ENCODE data around the gene LRMDA.

Gene LRMDA

GRCh38 chr10:75950997-75951589 is 519.7 kb downstream of the LRMDA start:
- Histone ChIP-seq H3K4ac (ENCODE audit: low read depth, low read length) (no peak overlapping the region), H3K23ac (ENCODE audit: low read length) (no peak overlapping the region), H3K18ac (ENCODE audit: low read length) (no peak overlapping the region), H3K9ac (ENCODE audit: low read length) (no peak overlapping the region), H2BK15ac (replicated peaks; ENCODE audit: low read depth) (no peak overlapping the region), H4K8ac (ENCODE audit: low read depth, low read length) (no peak overlapping the region), H3K56ac (ENCODE audit: low read length) (no peak overlapping the region), H2BK5ac (ENCODE audit: low read length) (no peak overlapping the region), H3K4me1 (ENCODE audit: control insufficient read depth, low read depth, low read length) (no peaks in the 10 kb centered on the region), H3K79me2 (ENCODE audit: control insufficient read depth, insufficient read depth, low read length) (no peaks in the 10 kb centered on the region), H3K4me2 (ENCODE audit: low read length) (no peak overlapping the region), H2AK5ac (ENCODE audit: low read length) (no peak overlapping the region), H4K5ac (ENCODE audit: low read length) (no peak overlapping the region), H3K4me3 (ENCODE audit: low read length) (no peak overlapping the region), H3K79me1 (ENCODE audit: low read length) (no peaks in the 10 kb centered on the region), H2BK120ac (ENCODE audit: low read depth, low read length) (no peak overlapping the region), H3K27me3 (ENCODE audit: insufficient read depth, low read length, poor library complexity) (no peaks in the 10 kb centered on the region), H3K36me3 (ENCODE audit: control insufficient read depth, insufficient read depth, low read length) (no peaks in the 10 kb centered on the region), H3K27ac (ENCODE audit: low read depth, low read length) (no peak overlapping the region)
- no CpG with 5 or more reads among the region's 7 CpGs for WGBS (ENCODE audit: extremely low coverage, insufficient coverage, low lambda C conversion rate)
- DNase-seq, result no peak

- Histone ChIP-seq H3K18ac (ENCODE audit: low read length) (no peak overlapping the region), H2BK120ac (ENCODE audit: low read depth, low read length) (no peak overlapping the region), H3K36me3 (ENCODE audit: control insufficient read depth, insufficient read depth, low read length) (no peaks in the 10 kb centered on the region), H2BK15ac (replicated peaks; ENCODE audit: low read depth) (no peak overlapping the region), H3K9ac (ENCODE audit: low read length) (no peak overlapping the region), H2AK5ac (ENCODE audit: low read length) (no peak overlapping the region), H2BK5ac (ENCODE audit: low read length) (no peak overlapping the region), H3K4me1 (ENCODE audit: control insufficient read depth, low read depth, low read length) (no peaks in the 10 kb centered on the region), H3K79me1 (ENCODE audit: low read length) (no peaks in the 10 kb centered on the region), H4K8ac (ENCODE audit: low read depth, low read length) (no peak overlapping the region), H3K56ac (ENCODE audit: low read length) (no peak overlapping the region), H3K27ac (ENCODE audit: low read depth, low read length) (no peak overlapping the region), H3K23ac (ENCODE audit: low read length) (no peak overlapping the region), H3K4me2 (ENCODE audit: low read length) (no peak overlapping the region), H3K4me3 (ENCODE audit: low read length) (no peak overlapping the region), H3K4ac (ENCODE audit: low read depth, low read length) (no peak overlapping the region), H3K27me3 (ENCODE audit: insufficient read depth, low read length, poor library complexity) (no peaks in the 10 kb centered on the region), H4K5ac (ENCODE audit: low read length) (no peak overlapping the region), H3K79me2 (ENCODE audit: control insufficient read depth, insufficient read depth, low read length) (no peaks in the 10 kb centered on the region)
- WGBS (ENCODE audit: extremely low coverage, insufficient coverage, low lambda C conversion rate), result no CpG with 5 or more reads among the region's 7 CpGs
- no peak for DNase-seq
Observed at GRCh38 chr10:75951627-75952026, 520.2 kb downstream of the LRMDA start.

GRCh38 chr10:75952093-75952492 is 520.7 kb downstream of the LRMDA start:
- Histone ChIP-seq H3K4me1 (ENCODE audit: control insufficient read depth, low read depth, low read length) (no peaks in the 10 kb centered on the region), H3K4me3 (ENCODE audit: low read length) (no peak overlapping the region), H3K56ac (ENCODE audit: low read length) (no peak overlapping the region), H3K23ac (ENCODE audit: low read length) (no peak overlapping the region), H3K4me2 (ENCODE audit: low read length) (no peak overlapping the region), H4K8ac (ENCODE audit: low read depth, low read length) (no peak overlapping the region), H2AK5ac (ENCODE audit: low read length) (no peak overlapping the region), H4K5ac (ENCODE audit: low read length) (no peak overlapping the region), H2BK15ac (replicated peaks; ENCODE audit: low read depth) (no peak overlapping the region), H3K79me1 (ENCODE audit: low read length) (no peaks in the 10 kb centered on the region), H3K36me3 (ENCODE audit: control insufficient read depth, insufficient read depth, low read length) (no peaks in the 10 kb centered on the region), H3K79me2 (ENCODE audit: control insufficient read depth, insufficient read depth, low read length) (no peaks in the 10 kb centered on the region), H2BK120ac (ENCODE audit: low read depth, low read length) (no peak overlapping the region), H3K9ac (ENCODE audit: low read length) (no peak overlapping the region), H3K4ac (ENCODE audit: low read depth, low read length) (no peak overlapping the region), H3K27me3 (ENCODE audit: insufficient read depth, low read length, poor library complexity) (no peaks in the 10 kb centered on the region), H3K18ac (ENCODE audit: low read length) (no peak overlapping the region), H2BK5ac (ENCODE audit: low read length) (no peak overlapping the region), H3K27ac (ENCODE audit: low read depth, low read length) (no peak overlapping the region)
- no CpG with 5 or more reads among the region's 7 CpGs for WGBS (ENCODE audit: extremely low coverage, insufficient coverage, low lambda C conversion rate)
- no peak for DNase-seq

- H2AK5ac ChIP-seq (ENCODE audit: low read length), result no peak overlapping the region
- no peak for DNase-seq
- no peak overlapping the region for H3K4ac ChIP-seq (ENCODE audit: low read depth, low read length)
- no peaks in the 10 kb centered on the region for H3K27me3 ChIP-seq (ENCODE audit: insufficient read depth, low read length, poor library complexity)
- no peak overlapping the region for H3K27ac ChIP-seq (ENCODE audit: low read depth, low read length)
- H3K56ac ChIP-seq (ENCODE audit: low read length), result no peak overlapping the region
- H3K23ac ChIP-seq (ENCODE audit: low read length), result no peak overlapping the region
- H3K36me3 ChIP-seq (ENCODE audit: control insufficient read depth, insufficient read depth, low read length), result no peaks in the 10 kb centered on the region
- no peak overlapping the region for H2BK120ac ChIP-seq (ENCODE audit: low read depth, low read length)
- H4K5ac ChIP-seq (ENCODE audit: low read length), result no peak overlapping the region
- no peak overlapping the region for H3K18ac ChIP-seq (ENCODE audit: low read length)
- H3K4me2 ChIP-seq (ENCODE audit: low read length), result no peak overlapping the region
- no peak overlapping the region for H2BK15ac ChIP-seq (replicated peaks; ENCODE audit: low read depth)
- no CpG with 5 or more reads among the region's 4 CpGs for WGBS (ENCODE audit: extremely low coverage, insufficient coverage, low lambda C conversion rate)
- no peak overlapping the region for H4K8ac ChIP-seq (ENCODE audit: low read depth, low read length)
- H3K4me3 ChIP-seq (ENCODE audit: low read length), result no peak overlapping the region
- no peaks in the 10 kb centered on the region for H3K79me1 ChIP-seq (ENCODE audit: low read length)
- no peak overlapping the region for H2BK5ac ChIP-seq (ENCODE audit: low read length)
- H3K4me1 ChIP-seq (ENCODE audit: control insufficient read depth, low read depth, low read length), result no peaks in the 10 kb centered on the region
- no peak overlapping the region for H3K9ac ChIP-seq (ENCODE audit: low read length)
- no peaks in the 10 kb centered on the region for H3K79me2 ChIP-seq (ENCODE audit: control insufficient read depth, insufficient read depth, low read length)
Observed at GRCh38 chr10:75954486-75954885, 523.1 kb downstream of the LRMDA start.

- H3K4ac ChIP-seq (ENCODE audit: low read depth, low read length), result no peak overlapping the region
- no peak overlapping the region for H3K56ac ChIP-seq (ENCODE audit: low read length)
- no peaks in the 10 kb centered on the region for H3K27me3 ChIP-seq (ENCODE audit: insufficient read depth, low read length, poor library complexity)
- no peaks in the 10 kb centered on the region for H3K79me2 ChIP-seq (ENCODE audit: control insufficient read depth, insufficient read depth, low read length)
- H3K4me3 ChIP-seq (ENCODE audit: low read length), result no peak overlapping the region
- H2BK5ac ChIP-seq (ENCODE audit: low read length), result no peak overlapping the region
- no peaks in the 10 kb centered on the region for H3K79me1 ChIP-seq (ENCODE audit: low read length)
- no peak overlapping the region for H4K8ac ChIP-seq (ENCODE audit: low read depth, low read length)
- no peak overlapping the region for H2BK15ac ChIP-seq (replicated peaks; ENCODE audit: low read depth)
- H3K18ac ChIP-seq (ENCODE audit: low read length), result no peak overlapping the region
- H3K36me3 ChIP-seq (ENCODE audit: control insufficient read depth, insufficient read depth, low read length), result no peaks in the 10 kb centered on the region
- H2BK120ac ChIP-seq (ENCODE audit: low read depth, low read length), result no peak overlapping the region
- no CpG with 5 or more reads among the region's 2 CpGs for WGBS (ENCODE audit: extremely low coverage, insufficient coverage, low lambda C conversion rate)
- no peak overlapping the region for H3K9ac ChIP-seq (ENCODE audit: low read length)
- H3K27ac ChIP-seq (ENCODE audit: low read depth, low read length), result no peak overlapping the region
- DNase-seq, result no peak
- no peaks in the 10 kb centered on the region for H3K4me1 ChIP-seq (ENCODE audit: control insufficient read depth, low read depth, low read length)
- no peak overlapping the region for H3K23ac ChIP-seq (ENCODE audit: low read length)
- H3K4me2 ChIP-seq (ENCODE audit: low read length), result no peak overlapping the region
- no peak overlapping the region for H4K5ac ChIP-seq (ENCODE audit: low read length)
- no peak overlapping the region for H2AK5ac ChIP-seq (ENCODE audit: low read length)
Observed at GRCh38 chr10:75955973-75956502, 524.6 kb downstream of the LRMDA start.

GRCh38 chr10:75956624-75957023 is 525.2 kb downstream of the LRMDA start:
- no CpG with 5 or more reads among the region's 2 CpGs for WGBS (ENCODE audit: extremely low coverage, insufficient coverage, low lambda C conversion rate)
- Histone ChIP-seq H3K36me3 (ENCODE audit: control insufficient read depth, insufficient read depth, low read length) (no peaks in the 10 kb centered on the region), H3K4me1 (ENCODE audit: control insufficient read depth, low read depth, low read length) (no peaks in the 10 kb centered on the region), H3K56ac (ENCODE audit: low read length) (no peak overlapping the region), H4K8ac (ENCODE audit: low read depth, low read length) (no peak overlapping the region), H2BK120ac (ENCODE audit: low read depth, low read length) (no peak overlapping the region), H3K79me1 (ENCODE audit: low read length) (no peaks in the 10 kb centered on the region), H3K23ac (ENCODE audit: low read length) (no peak overlapping the region), H3K4me2 (ENCODE audit: low read length) (no peak overlapping the region), H3K27me3 (ENCODE audit: insufficient read depth, low read length, poor library complexity) (no peaks in the 10 kb centered on the region), H4K5ac (ENCODE audit: low read length) (no peak overlapping the region), H2BK15ac (replicated peaks; ENCODE audit: low read depth) (no peak overlapping the region), H2AK5ac (ENCODE audit: low read length) (no peak overlapping the region), H3K4me3 (ENCODE audit: low read length) (no peak overlapping the region), H3K4ac (ENCODE audit: low read depth, low read length) (no peak overlapping the region), H3K18ac (ENCODE audit: low read length) (no peak overlapping the region), H3K9ac (ENCODE audit: low read length) (no peak overlapping the region), H3K27ac (ENCODE audit: low read depth, low read length) (no peak overlapping the region), H3K79me2 (ENCODE audit: control insufficient read depth, insufficient read depth, low read length) (no peaks in the 10 kb centered on the region), H2BK5ac (ENCODE audit: low read length) (no peak overlapping the region)
- peak; percentile 16 for DNase-seq
